Inflammatory macrophage treated with lipopolysaccharide for 4 hours (primary cell): ENCODE measurements around the gene AHI1.
"Not testable (repeated sequence)": the region's sequence is repeated elsewhere in the genome, so short reads cannot be mapped to it uniquely, and the experiment has no call there.

Experiments
- DNase-seq: peaks from one replicate; pipeline ENCODE4 v3.0.0-alpha.2; 2020

The AHI1 gene

GRCh38 chr6:135383301-135383700 is 114.2 kb downstream of the AHI1 start:
- no peak for DNase-seq

GRCh38 chr6:135382182-135382628 is 115.3 kb downstream of the AHI1 start:
- DNase-seq, result no peak

- DNase-seq, result no peak
Measured at GRCh38 chr6:135380793-135381192, 116.7 kb downstream of the AHI1 start.

- no peak for DNase-seq
Measured at GRCh38 chr6:135379647-135380046, 117.9 kb downstream of the AHI1 start.

- no peak for DNase-seq
Measured at GRCh38 chr6:135372758-135373157, 124.8 kb downstream of the AHI1 start.

DNA sequence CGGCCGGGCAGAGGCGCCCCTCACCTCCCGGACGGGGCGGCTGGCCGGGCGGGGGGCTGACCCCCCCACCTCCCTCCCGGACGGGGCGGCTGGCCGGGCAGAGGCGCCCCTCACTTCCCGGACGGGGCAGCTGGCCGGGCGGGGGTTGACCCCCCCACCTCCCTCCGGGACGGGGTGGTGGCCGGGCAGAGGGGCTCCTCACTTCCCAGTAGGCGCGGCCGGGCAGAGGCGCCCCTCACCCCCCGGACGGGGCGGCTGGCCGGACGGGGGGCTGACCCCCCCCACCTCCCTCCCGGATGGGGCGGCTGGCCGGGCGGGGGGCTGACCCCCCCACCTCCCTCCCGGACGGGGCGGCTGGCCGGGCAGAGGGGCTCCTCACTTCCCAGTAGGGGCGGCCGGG is 133.9 kb downstream of the AHI1 start:
- not testable (repeated sequence) for DNase-seq

DNA sequence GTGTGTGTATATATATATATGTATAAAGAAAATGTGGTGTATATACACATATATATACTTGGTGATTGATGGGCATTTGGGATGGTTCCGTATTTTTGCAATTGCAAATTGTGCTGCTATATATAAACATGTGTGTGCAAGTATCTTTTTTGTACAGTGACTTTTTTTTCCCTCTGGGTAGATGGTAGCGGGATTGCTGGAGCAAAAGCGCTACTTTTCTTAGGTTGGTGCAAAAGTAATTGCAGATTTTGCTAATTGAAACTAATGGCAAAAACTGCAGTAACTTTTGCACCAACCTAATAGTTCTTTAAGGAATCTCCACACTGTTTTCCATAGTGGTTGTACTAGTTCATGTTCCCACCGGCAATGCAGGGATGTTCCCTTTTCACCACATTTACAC is 135.4 kb downstream of the AHI1 start:
- no peak for DNase-seq

GRCh38 chr6:135360222-135360621 is 137.3 kb downstream of the AHI1 start:
- no peak for DNase-seq

DNA sequence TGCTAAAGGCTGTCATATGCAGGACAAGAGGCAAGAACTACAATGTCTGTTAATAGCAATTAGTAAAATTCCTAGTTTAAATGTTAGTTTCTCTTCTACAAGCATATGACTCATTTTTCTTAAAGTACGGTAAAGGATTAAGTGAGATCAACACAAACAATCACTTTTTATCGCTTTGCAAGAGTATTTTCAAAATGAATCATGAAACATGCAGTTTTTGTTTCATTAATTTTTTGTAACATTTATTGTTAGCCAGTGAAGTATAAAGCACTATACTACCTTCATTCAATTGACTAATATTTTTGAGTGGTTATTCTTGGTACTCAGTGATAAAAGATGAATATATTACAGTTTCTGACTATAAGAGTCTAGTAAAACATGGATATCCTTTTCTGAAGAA is 138.6 kb downstream of the AHI1 start:
- DNase-seq, result no peak

DNA sequence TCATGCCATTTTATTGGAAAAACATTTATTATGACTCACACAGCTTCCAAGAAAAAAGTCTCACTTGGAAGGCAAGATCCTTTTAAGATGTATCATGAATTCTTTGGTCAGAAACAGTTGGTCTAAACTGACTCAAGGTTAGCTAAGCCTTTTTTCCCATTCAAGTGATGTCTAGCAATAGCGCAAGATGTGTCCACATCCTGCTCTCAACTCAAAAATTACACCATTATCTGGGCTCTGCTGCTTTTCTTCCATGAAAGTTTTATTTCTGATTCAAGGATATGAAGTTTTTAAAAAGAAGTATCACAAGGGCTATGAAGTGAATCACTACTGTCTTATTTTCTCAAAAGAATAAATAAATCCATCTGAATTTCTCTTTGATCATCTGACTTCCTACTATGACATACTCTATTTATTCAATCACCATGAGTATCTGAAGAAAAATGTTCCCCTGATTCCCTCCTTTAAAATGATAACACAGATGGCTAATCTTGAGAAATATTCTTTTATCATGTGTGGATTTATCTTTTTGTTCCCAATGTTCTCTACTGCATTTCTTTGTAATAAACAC is 139.2 kb downstream of the AHI1 start:
- DNase-seq, result no peak

GRCh38 chr6:135354407-135354806 is 143.1 kb downstream of the AHI1 start:
- no peak for DNase-seq

DNA sequence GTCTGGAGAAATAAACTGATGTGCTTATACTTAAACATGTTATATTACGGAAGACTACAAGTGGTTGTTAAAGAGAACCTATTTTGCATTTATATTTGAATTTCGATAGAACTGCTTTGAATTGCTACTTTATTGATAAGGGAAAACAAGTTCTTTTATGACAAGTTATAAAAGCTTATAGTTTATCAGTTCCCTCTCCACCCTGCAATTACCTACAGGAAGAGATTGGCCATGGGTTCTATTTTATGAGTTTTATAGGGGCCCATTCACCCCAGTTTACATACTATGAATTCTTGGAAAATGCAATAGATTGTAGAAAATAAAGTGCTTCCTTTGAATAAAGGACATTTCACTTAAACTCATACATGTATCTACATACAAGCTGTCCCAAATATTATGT is 144.4 kb downstream of the AHI1 start:
- DNase-seq, result no peak

DNA sequence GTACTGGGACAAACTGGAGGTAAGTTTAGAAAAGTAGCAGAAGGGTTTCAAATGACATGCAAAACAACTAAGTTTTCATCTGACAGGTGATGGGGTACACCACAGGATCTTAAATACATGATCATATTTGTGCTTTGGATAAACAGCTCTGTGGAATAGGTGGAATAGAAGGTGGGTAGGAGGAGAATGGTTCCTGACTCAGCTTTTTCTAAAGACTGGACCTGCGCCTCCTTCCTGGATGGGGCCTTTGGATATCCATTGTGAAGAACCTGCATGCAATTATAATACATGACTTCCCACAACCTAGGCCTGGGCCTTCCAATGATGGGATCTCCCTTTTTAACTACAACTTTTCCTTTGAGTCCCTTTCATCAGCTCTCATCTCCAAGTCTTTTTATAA is 145.9 kb downstream of the AHI1 start:
- no peak for DNase-seq

GRCh38 chr6:135347887-135348286 is 149.7 kb downstream of the AHI1 start:
- DNase-seq, result no peak

- DNase-seq, result no peak
Measured at GRCh38 chr6:135346747-135347146, 150.8 kb downstream of the AHI1 start.

DNA sequence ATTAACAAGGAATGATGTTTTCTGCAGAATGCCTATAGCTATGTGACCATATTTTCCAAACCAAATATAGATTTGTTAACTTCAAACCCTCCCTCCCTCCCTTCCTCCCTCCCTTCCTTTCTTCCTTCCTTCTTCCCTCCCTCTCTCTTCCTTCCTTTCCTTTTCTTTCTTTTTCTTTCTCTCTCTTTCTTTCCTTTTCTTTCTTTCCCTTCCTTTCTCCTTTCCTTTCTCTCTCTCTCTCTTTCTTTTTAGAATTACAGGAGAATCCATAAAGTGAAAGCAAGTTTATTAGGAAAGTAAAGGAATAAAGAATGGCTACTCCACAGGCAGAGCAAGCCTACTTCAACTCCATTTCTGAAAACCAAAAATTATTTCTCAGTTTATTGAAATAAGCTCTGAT is 153.0 kb downstream of the AHI1 start:
- DNase-seq, result no peak

- not testable (repeated sequence) for DNase-seq
Measured at GRCh38 chr6:135339920-135340319, 157.6 kb downstream of the AHI1 start.

- DNase-seq, result peak; percentile 63
Measured at GRCh38 chr6:135334169-135334568, 163.4 kb downstream of the AHI1 start.

DNA sequence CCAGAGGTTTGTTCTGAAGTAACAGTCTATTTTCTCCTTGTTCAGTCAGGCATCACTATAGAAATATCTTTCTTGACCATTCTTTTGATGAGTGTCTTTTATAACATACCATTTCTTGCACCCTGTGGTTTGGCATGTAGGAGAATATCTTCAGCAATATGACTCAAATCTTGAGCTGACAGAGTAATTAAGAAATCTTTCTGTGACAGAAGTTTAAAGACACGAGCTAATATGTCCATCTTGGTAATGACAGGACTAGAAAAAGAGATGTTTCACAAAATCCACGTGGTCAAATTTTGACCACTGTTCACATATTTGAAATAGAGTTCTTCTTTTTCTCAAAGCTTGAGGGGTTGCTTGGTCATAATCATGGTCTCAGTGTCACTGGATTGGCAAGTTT is 166.5 kb downstream of the AHI1 start:
- DNase-seq, result peak; percentile 57

GRCh38 chr6:135329851-135330803 is 167.4 kb downstream of the AHI1 start:
- no peak for DNase-seq

GRCh38 chr6:135328136-135328535 is 169.4 kb downstream of the AHI1 start:
- no peak for DNase-seq

GRCh38 chr6:135325624-135326424 is 171.7 kb downstream of the AHI1 start:
- DNase-seq, result peak; percentile 52

DNA sequence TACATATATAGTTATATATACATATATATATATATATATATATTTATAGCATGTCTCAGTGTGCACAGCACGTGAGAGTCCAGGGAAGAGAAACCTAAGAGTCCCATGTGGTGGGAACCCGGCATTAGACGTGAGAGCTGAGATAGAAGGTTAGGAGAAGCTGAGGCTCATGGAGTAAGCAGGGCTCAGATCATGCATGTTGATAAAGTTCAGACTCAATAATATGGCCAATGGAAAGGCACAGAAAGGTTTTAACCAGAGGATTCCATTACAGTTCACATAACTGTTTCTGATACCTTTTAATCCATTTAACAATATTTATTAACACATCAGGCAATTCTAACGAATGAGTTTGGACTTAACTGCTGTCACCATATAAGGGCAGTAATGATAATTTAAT is 173.0 kb downstream of the AHI1 start:
- no peak for DNase-seq

- DNase-seq, result no peak
Measured at GRCh38 chr6:135323979-135324378, 173.6 kb downstream of the AHI1 start.
